Measurements from ENCODE around the gene CR2.

GRCh38 chr1:207440626-207441025, 13.5 kb upstream of the CR2 start:
- TF ChIP-seq CTCF (IDR thresholded peaks at IDR 0.05; ENCODE audit: poor library complexity, severe bottlenecking) (no peak), POLR2AphosphoS5 (IDR thresholded peaks at IDR 0.05) (no peak), SMC3 (conservative IDR thresholded peaks at IDR 0.05; ENCODE audit: poor library complexity) (no peak), MXI1 (conservative IDR thresholded peaks at IDR 0.05; ENCODE audit: poor library complexity, severe bottlenecking) (no peak), REST (IDR thresholded peaks at IDR 0.05; ENCODE audit: borderline replicate concordance) (no peak)

All from neural cell (in vitro differentiated cells).